Measurements from ENCODE around the gene HSPA4.
"Not testable (repeated sequence)": the region's sequence is repeated elsewhere in the genome, so short reads cannot be mapped to it uniquely, and the experiment has no call there.

HSPA4 gene

DNA sequence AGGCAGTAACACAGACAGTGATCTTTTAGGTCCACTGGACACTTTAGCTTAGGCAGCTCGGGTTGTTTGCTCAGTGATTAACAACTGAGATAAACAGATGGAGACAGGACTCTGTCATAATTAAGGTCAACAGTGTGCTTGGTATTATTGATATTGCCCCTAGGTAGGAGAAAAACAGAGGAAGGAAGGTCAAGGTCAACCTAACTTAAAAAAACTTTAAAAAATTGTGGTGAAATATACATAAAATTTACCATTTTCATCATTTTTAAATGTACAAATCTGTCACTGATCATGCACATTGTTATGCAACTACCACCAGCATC, 2.1 kb upstream of the HSPA4 start:
- no peak for DNase-seq (ENCODE audit: low read depth in 1 of 2, low spot score in 1 of 2)

DNA sequence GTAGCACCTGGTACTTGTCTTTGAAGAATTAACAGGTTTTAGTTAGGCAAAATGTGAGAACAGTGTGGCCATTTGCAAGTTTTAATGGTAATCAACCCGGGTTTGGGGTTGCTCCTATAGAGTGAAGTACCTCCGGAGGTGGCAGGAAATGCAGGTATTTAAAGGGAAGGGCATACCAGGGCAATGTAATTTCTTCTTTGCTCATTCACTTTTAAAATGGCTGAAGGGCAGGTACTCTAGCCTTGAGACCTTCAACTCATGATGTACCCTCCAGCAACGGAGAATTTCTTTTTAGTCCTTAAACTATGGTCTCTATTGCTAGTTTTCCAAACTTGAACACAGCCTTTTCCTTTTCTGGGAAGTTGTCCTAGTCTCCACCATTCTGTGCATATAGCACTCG, 1.3 kb upstream of the HSPA4 start:
- DNase-seq (ENCODE audit: low read depth in 1 of 2, low spot score in 1 of 2) = no peak

DNA sequence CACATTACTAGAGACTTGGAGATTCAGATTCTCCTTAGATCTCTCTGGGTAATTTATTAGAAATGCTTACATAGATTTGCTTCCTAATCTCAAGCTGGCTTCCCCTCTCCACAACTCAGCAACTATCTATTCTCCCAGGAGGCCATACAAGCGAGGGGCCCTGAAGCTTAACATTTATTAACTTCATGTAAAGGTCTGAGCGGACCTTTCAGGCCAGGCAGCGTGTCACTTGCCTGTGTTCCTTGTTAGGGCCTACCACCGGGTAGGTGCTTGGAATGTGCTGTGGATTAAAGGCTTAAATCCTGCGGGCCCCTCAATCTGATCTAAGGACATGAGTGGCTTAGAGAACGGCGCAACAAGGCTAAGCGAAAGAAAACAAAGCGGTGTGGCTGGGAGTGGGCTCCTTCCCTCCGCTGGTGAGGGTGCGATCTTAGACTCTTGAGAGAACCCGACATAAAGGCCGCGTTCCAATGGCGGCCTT, 712 bp upstream of the HSPA4 start:
- no peak for DNase-seq (ENCODE audit: low read depth in 1 of 2, low spot score in 1 of 2)

DNA sequence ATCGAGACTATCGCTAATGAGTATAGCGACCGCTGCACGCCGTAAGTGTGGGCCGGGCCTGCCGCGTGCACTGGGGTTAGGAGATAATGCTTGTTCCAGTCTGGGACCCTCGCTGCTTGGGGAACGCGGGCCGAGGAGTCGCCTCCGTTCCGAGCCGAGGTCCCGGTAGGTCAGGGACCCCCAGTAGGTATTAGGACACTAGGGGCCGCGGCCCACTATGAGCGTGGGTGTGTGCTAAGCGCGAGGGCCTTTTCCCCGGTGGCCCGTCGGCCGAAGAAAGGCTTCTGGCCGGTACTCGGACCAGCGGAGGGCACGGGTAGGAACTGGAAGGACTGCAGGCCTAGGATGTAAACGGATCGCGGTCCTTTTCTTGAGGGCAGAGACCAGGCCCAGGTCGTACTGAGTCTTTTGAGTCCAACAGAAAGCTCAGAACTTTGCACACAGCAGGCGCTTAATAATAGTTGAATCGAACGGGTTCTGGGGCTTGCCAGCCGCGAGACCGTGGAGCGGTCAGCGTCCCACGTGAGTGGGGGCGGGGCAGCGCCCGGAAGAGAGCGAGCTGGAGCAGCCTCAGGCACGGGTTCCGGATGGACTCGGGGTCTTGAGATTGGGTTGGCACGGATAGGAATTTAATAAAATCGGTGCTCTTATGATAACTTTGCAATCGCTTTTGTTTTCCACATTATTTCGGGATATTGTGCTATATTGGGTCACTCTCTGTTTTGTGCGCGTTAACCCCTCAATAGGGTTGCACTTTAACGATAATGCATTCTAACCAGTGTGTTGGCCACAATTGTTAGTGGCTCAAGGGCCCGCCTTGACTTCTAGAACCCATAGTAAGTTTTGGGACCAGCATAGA, 733 bp downstream of the HSPA4 start:
- DNase-seq (ENCODE audit: low read depth in 1 of 2, low spot score in 1 of 2) = peak; percentile 6 to 24

- DNase-seq (ENCODE audit: low read depth in 1 of 2, low spot score in 1 of 2) = no peak
These were observed 1.6 kb downstream of the HSPA4 start for GRCh38 chr5:133053448-133053847.

- no peak for DNase-seq (ENCODE audit: low read depth in 1 of 2, low spot score in 1 of 2)
These were observed 3.1 kb downstream of the HSPA4 start for GRCh38 chr5:133054697-133055471.

GRCh38 chr5:133056891-133057290, 5.1 kb downstream of the HSPA4 start:
- no peak for DNase-seq (ENCODE audit: low read depth in 1 of 2, low spot score in 1 of 2)

- DNase-seq (ENCODE audit: low read depth in 1 of 2, low spot score in 1 of 2) = no peak
These were observed 7.8 kb downstream of the HSPA4 start for GRCh38 chr5:133059621-133060020.

DNA sequence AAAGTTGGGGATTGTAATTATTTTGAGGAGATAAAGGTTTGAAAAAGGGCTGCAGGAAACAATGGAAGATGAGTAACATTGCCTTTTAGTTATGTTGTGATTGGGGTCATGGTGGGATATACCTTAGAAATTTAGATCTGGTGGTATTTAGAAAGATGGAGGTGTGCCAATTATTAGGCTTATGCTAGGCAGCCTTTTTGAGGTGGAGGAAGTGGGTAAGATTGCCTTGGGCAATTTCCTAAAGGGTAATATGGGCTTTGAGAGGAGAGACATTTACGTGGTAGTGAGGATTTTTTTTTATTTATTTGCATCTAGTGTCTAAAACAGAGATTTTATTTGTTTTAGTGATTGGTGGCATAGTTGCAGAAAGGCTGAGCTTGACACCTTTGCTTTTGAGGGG, 10.5 kb downstream of the HSPA4 start:
- no peak for DNase-seq (ENCODE audit: low read depth in 1 of 2, low spot score in 1 of 2)

GRCh38 chr5:133063965-133064364, 12.2 kb downstream of the HSPA4 start:
- no peak for DNase-seq (ENCODE audit: low read depth in 1 of 2, low spot score in 1 of 2)

DNA sequence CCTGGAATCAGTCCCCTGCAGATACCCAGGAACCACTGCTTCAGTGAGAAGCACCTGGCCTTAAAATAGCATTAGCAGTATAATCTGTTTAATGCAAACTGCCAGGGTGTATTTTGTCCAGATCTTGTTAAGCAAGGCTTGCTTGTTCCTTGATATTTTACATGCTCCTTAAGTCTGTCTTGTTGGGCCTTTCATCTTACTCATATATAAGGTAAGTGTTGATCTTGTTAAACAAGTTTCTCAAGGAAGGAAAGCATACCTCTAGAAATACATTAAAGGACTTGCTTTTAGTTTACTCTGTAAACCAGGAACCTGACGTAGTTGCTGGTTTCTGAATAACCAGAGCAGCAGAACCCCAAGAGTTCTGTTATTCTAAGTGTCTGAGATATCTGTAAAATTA, 13.7 kb downstream of the HSPA4 start:
- no peak for DNase-seq (ENCODE audit: low read depth in 1 of 2, low spot score in 1 of 2)

- DNase-seq (ENCODE audit: low read depth in 1 of 2, low spot score in 1 of 2) = no peak
These were observed 14.2 kb downstream of the HSPA4 start for GRCh38 chr5:133066045-133066444.

GRCh38 chr5:133072021-133072420, 20.2 kb downstream of the HSPA4 start:
- DNase-seq (ENCODE audit: low read depth in 1 of 2, low spot score in 1 of 2) = no peak

DNA sequence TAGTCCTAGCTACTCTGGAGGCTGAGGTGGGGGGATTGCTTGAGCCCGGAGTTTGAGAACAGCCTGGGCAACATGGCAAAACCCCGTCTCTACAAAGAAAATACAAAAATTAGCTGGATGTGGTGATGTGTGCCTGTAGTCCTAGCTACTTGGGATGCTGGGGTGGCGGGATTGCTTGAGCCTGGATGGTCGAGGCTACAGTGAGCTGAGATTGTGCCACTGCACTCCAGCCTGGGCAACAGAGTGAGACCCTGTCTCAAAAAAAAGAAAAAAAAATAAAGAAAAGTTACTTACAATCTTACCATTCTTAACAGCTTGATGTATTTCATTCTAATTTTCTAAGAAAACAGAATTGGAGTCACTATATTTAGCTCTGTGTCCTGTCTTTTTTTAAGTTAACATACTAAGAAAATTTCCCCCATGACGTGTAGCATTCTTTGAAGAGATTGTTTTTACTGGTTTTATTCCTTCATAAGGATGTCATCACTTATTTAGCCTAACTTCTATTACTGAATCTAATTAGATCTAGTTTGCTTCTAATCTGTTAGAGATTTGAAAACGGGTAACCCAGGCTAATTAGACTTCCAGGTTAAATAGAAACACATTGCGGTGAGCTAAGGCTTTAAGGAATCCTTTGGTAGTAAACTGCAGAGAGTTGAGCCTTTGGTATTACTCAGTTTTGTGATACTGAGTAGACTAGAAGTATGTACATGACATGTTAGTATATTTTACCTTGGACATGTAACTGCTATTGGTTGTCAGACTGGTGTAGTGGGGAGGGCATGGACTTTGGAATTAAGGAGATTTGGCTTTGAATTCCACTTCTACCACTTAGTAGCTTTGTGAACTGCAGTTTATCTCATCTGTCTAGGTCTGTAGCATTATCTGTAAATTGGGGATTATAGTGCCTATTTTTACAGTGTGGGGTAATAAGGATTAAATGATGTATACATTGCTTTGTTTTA, 24.0 kb downstream of the HSPA4 start:
- no peak for DNase-seq (ENCODE audit: low read depth in 1 of 2, low spot score in 1 of 2)

GRCh38 chr5:133079048-133079447, 27.2 kb downstream of the HSPA4 start:
- no peak for DNase-seq (ENCODE audit: low read depth in 1 of 2, low spot score in 1 of 2)

GRCh38 chr5:133081036-133081435, 29.2 kb downstream of the HSPA4 start:
- DNase-seq (ENCODE audit: low read depth in 1 of 2, low spot score in 1 of 2) = no peak

DNA sequence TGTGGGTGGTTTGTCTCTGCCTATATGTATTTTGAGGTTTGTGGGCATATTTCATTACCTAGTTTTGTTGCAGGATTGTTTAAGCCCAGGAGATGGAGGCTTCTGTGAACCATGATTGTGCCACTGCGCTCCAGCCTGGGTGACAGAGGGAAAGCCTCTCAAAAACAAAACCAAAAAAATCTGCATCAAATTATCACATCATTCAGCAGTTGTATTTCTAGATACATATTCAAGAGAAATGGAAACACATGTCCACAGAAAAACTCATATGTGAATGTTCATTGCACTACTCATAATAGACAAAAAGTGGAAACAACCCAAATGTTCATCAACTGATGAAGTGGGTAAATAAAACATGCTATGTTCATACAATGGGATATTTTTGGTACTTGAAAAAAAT, 29.9 kb downstream of the HSPA4 start:
- no peak for DNase-seq (ENCODE audit: low read depth in 1 of 2, low spot score in 1 of 2)

GRCh38 chr5:133082128-133082527, 30.3 kb downstream of the HSPA4 start:
- DNase-seq (ENCODE audit: low read depth in 1 of 2, low spot score in 1 of 2) = no peak

DNA sequence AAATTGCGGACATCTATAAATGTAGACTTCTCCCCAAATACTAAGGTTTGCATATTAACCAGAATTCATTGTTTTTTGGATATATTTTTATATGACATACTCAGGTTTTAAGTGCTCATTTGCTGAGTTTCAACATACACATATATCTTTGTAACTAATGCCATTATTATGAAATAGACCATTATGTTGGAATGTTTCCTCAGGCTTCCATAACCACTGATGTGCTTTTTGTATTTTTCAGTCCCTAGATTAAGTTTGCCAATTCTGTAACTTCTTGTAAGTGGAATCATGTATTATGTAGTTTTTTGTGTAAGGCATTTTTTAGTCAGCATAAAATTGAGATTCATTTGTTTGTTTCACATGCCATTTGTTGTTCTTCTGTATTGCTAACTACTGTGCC, 32.1 kb downstream of the HSPA4 start:
- DNase-seq (ENCODE audit: low read depth in 1 of 2, low spot score in 1 of 2) = no peak

DNA sequence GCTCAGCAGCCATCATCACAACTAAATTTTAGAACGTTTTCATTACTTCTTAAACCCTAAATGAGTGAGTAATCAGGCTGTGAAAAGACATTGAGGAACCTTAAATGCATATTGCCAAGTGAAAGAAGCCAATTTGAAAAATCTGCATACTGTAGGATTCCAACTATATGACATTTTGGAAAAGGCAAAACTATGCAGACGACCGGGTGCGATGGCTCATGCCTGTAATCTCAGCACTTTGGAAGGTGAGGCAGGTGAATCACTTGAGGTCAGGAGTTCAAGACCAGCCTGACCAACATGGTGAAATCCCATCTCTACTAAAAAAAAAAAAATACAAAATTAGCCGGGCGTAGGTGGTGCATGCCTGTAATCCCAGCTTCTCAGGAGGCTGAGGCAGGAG, 33.4 kb downstream of the HSPA4 start:
- DNase-seq (ENCODE audit: low read depth in 1 of 2, low spot score in 1 of 2) = not testable (repeated sequence)

- no peak for DNase-seq (ENCODE audit: low read depth in 1 of 2, low spot score in 1 of 2)
These were observed 34.6 kb downstream of the HSPA4 start for GRCh38 chr5:133086366-133086875.

All from activated T-helper 1 cell treated with anti-CD3 and anti-CD28 coated beads, Interleukin-2, amount 50 U/mL, for 16 hours (primary cell).